Stimulated activated CD4-positive, alpha-beta T cell treated with anti-CD3 and anti-CD28 coated beads, TNF-alpha, amount 100 ng/mL, for 24 hours (primary cell): ENCODE measurements around the gene JARID2.

ENCODE experiments used
- DNase-seq, 3 experiments: peaks; one replicate each; pipeline ENCODE4 v3.0.0-alpha.2; 2020; ENCODE audit warnings: low read depth in 3 of 3

The JARID2 gene

GRCh38 chr6:15246666-15247499 lies 1.0 kb downstream of the JARID2 start:
- DNase-seq, result no peak

- peak in 2 of 3 experiments; percentile 32 to 55 for DNase-seq
These were observed 1.9 kb downstream of the JARID2 start for GRCh38 chr6:15247500-15248450.

- peak; percentile 89 to 93 (median 92) for DNase-seq
These were observed 2.8 kb downstream of the JARID2 start for GRCh38 chr6:15248451-15249370.

DNA sequence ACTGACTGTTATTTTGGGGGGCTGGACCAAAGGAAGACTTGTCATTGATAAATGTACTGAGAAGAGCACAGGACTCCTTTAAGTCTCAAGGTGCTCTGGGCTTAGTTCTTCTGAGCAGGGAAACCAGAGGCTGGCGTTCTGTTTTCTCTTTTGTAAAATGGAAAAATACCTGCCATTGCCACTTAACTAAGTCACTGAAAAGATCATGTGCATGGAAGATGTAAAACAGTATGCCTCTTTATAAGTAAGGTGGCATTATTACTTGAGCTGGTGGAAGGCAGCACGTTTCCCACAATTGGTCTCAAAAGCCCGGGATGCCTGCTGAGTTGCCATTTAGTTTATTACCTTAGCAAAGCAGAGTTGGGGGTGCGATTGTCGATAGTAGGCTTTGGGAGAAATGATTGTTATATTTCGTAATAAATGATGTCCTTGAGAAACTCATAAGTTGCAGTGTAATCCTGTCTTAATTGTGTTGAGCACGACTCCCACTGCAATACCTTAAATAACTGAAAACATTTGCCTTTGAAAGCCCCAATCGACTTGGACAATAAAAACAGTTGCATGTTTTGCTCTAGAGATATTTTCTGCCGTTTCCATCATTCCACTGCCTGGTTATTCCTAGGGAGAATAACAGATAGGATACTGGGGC lies 3.6 kb downstream of the JARID2 start:
- DNase-seq, result no peak

GRCh38 chr6:15250187-15251168 lies 4.6 kb downstream of the JARID2 start:
- DNase-seq, result no peak

DNA sequence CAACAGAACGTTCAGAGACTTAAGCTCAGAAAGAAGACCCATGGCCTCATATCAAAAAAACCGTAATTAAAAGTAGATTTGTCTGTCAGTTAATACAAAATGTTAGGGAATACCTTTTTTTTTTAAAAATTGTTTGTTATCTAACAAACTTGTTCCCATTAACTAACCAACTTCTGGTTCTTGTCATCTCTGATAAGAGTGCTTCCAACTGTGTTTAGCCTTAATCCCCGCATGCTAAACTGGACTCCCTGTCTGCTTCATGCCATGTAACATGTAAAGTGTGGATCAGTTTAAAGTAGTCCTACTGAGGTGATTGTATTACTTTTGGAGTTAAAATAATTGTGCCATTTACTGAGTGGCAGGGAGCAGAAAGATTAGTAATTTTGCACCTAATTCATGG lies 6.3 kb downstream of the JARID2 start:
- no peak for DNase-seq

- no peak for DNase-seq
These were observed 7.5 kb downstream of the JARID2 start for GRCh38 chr6:15253203-15254022.

- no peak for DNase-seq
These were observed 8.5 kb downstream of the JARID2 start for GRCh38 chr6:15254070-15254975.

GRCh38 chr6:15255481-15255880 lies 9.6 kb downstream of the JARID2 start:
- no peak for DNase-seq

DNA sequence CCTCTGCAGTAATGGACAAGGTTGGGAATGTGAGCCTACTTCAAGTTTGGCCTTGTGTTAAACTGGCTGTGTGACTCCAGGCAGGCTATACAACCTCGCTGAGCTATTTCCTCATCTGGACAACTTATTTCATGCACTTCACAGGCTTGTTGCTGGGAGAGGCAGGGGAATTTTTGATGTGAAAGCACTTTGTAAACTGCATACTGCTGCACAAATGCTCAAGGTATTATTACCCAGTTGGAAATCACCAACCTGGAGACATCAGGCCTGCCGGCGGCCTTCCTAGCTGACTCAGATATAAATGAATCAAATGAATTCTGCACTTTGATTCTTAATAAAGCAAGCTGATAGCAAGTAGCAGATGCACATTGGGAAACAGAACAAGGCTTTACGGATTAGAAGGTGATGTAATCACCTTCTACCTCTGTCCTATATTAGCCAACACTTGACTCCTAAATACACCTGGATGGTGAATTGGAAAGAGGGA lies 10.1 kb downstream of the JARID2 start:
- no peak for DNase-seq

DNA sequence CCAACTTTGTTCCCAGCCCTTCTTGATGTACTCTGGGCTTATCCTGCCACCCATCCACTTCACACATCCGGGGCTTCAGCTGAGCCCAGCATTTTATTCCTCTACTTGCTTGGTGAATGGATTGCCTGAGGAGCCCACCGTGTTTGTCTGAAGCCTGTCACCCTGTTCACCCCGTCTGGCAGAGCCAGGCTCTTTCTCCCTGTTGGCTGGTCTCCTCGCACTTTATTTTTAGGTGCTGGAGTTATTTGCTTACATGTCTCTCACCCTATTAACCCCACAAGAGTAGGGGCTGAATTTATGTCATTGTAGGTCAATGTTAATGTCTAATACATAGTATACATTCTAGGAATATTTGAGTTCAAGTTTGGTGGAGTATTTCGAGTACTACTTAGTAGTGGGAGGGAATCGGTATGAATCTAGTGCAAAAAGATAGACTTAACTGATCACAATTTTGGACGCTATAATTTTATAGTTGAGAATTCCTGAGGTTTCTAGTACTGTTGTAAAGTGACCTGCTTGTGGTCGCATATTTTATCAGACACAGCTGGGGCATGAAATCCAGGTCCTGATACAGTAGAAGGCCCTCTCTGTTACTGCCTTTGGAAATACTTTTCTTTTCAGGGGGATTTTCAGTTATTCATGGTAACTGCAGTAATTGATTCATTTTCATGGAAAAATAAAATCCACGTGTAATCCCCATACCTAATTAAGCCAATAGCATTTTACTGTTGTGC lies 10.8 kb downstream of the JARID2 start:
- DNase-seq, result no peak

DNA sequence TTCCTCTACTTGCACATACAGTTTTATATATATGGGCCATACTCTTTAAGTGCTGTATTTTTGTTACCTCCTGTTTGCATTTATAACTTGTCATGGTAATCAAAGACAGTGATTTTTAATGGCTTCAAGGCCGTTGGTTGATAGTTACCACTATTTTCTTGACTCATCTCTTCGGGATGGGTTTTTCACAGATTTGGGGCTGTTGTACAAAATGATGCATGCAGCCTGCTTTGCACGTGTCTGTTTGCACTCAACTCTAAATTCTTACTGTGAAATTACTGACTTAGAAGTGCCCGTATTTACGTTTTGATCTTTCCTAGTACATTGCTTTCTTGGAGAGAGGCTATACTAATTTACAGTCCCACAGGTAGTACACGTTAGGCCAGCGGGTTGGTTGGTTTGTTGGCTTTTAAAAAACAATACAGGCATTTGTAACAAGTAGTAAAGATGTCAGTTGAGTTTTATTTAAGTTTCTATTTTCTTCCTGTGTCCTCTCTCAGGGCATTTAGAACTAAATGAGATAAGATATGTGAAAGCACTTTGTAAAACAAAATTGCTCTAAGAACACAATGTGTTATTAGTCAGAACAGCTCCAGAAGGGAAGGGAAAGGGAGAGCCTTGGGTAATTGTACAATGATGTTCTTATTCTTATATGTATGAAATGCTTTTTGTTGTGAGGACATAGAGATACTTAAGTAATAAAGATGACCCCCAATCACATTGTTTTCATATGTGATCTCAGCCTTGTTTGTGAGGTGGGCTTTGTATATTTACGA lies 11.7 kb downstream of the JARID2 start:
- no peak for DNase-seq

DNA sequence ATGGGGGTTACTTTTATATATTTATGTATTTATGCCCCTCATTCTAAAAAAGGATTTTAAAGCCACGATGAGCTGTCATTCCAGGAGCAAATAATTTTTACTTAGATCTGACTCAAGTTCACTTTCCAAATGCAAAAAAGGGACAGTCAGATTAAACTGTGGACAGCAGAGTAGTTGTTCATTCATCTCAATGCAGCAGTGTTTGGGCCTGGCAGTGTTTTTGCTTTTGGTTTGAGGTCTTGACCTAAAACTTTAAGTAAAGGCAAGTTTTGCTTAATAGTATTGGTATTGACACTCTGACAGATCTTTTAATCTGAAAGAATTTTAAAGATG lies 13.9 kb downstream of the JARID2 start:
- DNase-seq, result no peak

GRCh38 chr6:15260099-15260821 lies 14.4 kb downstream of the JARID2 start:
- no peak for DNase-seq

DNA sequence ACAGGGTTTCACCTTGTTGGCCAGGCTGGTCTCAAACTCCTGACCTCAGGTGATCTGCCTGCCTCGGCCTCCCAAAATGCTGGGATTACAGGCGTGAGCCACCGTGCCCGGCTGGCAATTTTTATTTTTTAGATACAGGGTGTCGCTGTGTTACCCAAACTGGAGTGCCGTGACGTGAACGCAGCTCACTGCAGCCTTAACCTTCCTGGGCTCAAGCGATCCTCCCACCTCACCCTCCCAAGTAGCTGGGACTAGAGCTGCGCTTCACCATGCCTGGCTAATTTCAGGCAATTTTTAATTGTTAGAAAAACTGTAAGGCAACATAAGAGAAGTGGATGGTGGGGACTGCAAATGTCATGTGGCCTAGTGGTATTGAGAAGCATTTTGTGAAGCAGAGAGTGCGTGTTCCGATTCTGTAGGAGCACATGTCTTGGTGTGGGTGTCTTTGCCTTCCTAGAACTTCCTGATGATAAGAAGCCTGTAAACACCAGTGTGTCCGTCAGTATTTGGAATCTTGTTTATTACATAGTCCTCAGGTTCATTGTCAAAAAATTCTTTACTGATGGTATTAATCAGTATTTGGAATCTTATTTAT lies 18.0 kb downstream of the JARID2 start:
- no peak for DNase-seq
